ENCODE measurements around the gene NETO2. TPM values are rescaled to one million over a fixed set of nuclear protein-coding genes. Genes with fewer than 3 reads are reported as not detected.
A peak's percentile ranks its signal among the peaks of the same experiment; 100 is the strongest.

NETO2 gene
- polyA plus RNA-seq, 1 donor from 2014 or later: 101 TPM

DNA sequence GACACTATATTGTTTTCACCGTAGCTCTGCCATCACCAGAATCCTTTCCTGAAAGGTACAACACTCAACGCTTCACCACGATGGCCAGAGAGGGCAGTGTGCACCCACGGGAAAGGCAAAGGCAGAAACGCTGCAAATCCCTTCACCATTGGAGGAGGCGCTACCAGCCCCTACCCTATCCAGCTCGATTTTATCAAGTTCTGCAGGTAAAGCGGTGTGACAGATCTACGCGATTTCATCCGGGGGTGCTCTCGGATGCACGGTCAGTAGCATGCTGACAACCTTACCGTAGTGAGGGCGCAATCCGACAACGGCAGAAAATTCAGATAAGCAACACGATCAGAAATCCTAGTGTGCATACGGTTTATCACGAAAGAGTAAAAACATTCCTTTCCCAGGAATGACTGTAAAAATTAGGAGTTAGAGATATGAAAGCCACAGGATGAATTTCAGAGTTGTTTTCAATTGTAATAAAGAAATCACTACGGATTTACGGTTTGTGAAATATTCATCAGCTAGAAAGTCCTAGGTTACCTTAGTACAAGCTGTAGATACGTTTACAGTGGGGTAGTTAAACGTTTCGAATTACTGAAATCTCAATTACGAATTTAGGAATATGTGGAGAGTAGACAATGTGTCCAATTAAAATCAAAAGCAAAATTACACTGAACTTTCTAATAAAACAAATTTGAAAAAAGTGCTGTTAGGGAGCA lies 1.8 kb downstream of the NETO2 start:
- no peaks in the 10 kb centered on the region for H3K36me3 ChIP-seq (ENCODE audit: insufficient read depth, low read length)
- H3K9me3 ChIP-seq (ENCODE audit: low read length): no peaks in the 10 kb centered on the region
- H2AFZ ChIP-seq (ENCODE audit: low read depth, low read length): no peak overlapping the region
- no peaks in the 10 kb centered on the region for H3K27me3 ChIP-seq (ENCODE audit: insufficient read depth, low read depth, low read length)
- no peaks in the 10 kb centered on the region for H3K9me2 ChIP-seq (ENCODE audit: insufficient read depth, low read length)
- peaks cover 37% of the 10 kb centered on the region for H3K79me2 ChIP-seq (replicated peaks; ENCODE audit: insufficient read depth, low read length)
- H3K27ac ChIP-seq (ENCODE audit: low read length): peak overlapping the region; percentile 69
- no peaks in the 10 kb centered on the region for H4K20me1 ChIP-seq (ENCODE audit: insufficient read depth)
- peak overlapping the region; percentile 75 for H3K4me3 ChIP-seq (ENCODE audit: low read length)
- TF ChIP-seq EP300 (conservative IDR thresholded peaks at IDR 0.05; ENCODE audit: poor library complexity, severe bottlenecking) (peak; percentile 36), POLR2AphosphoS5 (IDR thresholded peaks at IDR 0.05) (peak; percentile 66), SMC3 (conservative IDR thresholded peaks at IDR 0.05; ENCODE audit: poor library complexity) (peak; percentile 88), MXI1 (conservative IDR thresholded peaks at IDR 0.05; ENCODE audit: poor library complexity, severe bottlenecking) (peak; percentile 68), EZH2 (IDR thresholded peaks at IDR 0.05; ENCODE audit: borderline replicate concordance, insufficient read depth, low read length, poor library complexity, severe bottlenecking) (no peak), RAD21 (conservative IDR thresholded peaks at IDR 0.05) (peak; percentile 98), TAF1 (IDR thresholded peaks at IDR 0.05; ENCODE audit: low read depth) (no peak)
- TF ChIP-seq, protein P1, sequence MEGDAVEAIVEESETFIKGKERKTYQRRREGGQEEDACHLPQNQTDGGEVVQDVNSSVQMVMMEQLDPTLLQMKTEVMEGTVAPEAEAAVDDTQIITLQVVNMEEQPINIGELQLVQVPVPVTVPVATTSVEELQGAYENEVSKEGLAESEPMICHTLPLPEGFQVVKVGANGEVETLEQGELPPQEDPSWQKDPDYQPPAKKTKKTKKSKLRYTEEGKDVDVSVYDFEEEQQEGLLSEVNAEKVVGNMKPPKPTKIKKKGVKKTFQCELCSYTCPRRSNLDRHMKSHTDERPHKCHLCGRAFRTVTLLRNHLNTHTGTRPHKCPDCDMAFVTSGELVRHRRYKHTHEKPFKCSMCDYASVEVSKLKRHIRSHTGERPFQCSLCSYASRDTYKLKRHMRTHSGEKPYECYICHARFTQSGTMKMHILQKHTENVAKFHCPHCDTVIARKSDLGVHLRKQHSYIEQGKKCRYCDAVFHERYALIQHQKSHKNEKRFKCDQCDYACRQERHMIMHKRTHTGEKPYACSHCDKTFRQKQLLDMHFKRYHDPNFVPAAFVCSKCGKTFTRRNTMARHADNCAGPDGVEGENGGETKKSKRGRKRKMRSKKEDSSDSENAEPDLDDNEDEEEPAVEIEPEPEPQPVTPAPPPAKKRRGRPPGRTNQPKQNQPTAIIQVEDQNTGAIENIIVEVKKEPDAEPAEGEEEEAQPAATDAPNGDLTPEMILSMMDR (IDR thresholded peaks at IDR 0.05; ENCODE audit: poor library complexity, severe bottlenecking): peak; percentile 99
- TF ChIP-seq, protein P2, sequence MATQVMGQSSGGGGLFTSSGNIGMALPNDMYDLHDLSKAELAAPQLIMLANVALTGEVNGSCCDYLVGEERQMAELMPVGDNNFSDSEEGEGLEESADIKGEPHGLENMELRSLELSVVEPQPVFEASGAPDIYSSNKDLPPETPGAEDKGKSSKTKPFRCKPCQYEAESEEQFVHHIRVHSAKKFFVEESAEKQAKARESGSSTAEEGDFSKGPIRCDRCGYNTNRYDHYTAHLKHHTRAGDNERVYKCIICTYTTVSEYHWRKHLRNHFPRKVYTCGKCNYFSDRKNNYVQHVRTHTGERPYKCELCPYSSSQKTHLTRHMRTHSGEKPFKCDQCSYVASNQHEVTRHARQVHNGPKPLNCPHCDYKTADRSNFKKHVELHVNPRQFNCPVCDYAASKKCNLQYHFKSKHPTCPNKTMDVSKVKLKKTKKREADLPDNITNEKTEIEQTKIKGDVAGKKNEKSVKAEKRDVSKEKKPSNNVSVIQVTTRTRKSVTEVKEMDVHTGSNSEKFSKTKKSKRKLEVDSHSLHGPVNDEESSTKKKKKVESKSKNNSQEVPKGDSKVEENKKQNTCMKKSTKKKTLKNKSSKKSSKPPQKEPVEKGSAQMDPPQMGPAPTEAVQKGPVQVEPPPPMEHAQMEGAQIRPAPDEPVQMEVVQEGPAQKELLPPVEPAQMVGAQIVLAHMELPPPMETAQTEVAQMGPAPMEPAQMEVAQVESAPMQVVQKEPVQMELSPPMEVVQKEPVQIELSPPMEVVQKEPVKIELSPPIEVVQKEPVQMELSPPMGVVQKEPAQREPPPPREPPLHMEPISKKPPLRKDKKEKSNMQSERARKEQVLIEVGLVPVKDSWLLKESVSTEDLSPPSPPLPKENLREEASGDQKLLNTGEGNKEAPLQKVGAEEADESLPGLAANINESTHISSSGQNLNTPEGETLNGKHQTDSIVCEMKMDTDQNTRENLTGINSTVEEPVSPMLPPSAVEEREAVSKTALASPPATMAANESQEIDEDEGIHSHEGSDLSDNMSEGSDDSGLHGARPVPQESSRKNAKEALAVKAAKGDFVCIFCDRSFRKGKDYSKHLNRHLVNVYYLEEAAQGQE (IDR thresholded peaks at IDR 0.05; ENCODE audit: borderline replicate concordance): peak; percentile 71
- no peaks in the 10 kb centered on the region for H3F3A ChIP-seq (ENCODE audit: insufficient read depth, low read length, poor library complexity, severe bottlenecking)
- peak overlapping the region; percentile 78 for H3K9ac ChIP-seq (ENCODE audit: low read length)
- H3K4me2 ChIP-seq (ENCODE audit: low read length): peak overlapping the region; percentile 93

DNA sequence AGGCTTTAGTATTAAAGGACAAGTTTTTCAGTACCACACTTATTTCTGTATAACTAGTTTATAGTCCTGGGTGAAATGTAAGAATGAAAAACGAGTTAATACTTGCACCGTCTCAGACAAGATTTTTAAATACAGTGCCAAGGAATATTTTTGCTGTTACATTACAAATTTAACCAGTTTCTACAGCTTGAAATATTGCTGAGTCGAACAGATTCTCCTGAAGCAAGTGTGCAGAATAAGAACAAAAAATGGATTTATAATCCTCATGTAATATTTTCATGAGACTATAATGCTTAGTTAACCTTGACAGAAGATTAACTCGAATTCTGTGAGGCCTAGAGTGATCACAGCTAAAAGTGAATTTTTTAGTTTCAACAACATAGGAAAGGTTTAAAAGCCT lies 3.1 kb downstream of the NETO2 start:
- Histone ChIP-seq H3K4me2 (ENCODE audit: low read length) (peak overlapping the region; percentile 90), H3K27ac (ENCODE audit: low read length) (no peak overlapping the region), H3F3A (ENCODE audit: insufficient read depth, low read length, poor library complexity, severe bottlenecking) (no peaks in the 10 kb centered on the region), H3K9ac (ENCODE audit: low read length) (no peak overlapping the region), H3K36me3 (ENCODE audit: insufficient read depth, low read length) (no peaks in the 10 kb centered on the region), H4K20me1 (ENCODE audit: insufficient read depth) (no peaks in the 10 kb centered on the region), H3K4me3 (ENCODE audit: low read length) (peak overlapping the region; percentile 75), H3K9me2 (ENCODE audit: insufficient read depth, low read length) (no peaks in the 10 kb centered on the region), H2AFZ (ENCODE audit: low read depth, low read length) (no peak overlapping the region), H3K9me3 (ENCODE audit: low read length) (no peaks in the 10 kb centered on the region), H3K27me3 (ENCODE audit: insufficient read depth, low read depth, low read length) (no peaks in the 10 kb centered on the region), H3K79me2 (replicated peaks; ENCODE audit: insufficient read depth, low read length) (peaks cover 49% of the 10 kb centered on the region)
- TF ChIP-seq POLR2AphosphoS5 (IDR thresholded peaks at IDR 0.05) (no peak), TAF1 (IDR thresholded peaks at IDR 0.05; ENCODE audit: low read depth) (no peak), EP300 (conservative IDR thresholded peaks at IDR 0.05; ENCODE audit: poor library complexity, severe bottlenecking) (no peak), EZH2 (IDR thresholded peaks at IDR 0.05; ENCODE audit: borderline replicate concordance, insufficient read depth, low read length, poor library complexity, severe bottlenecking) (no peak), RAD21 (conservative IDR thresholded peaks at IDR 0.05) (no peak), MXI1 (conservative IDR thresholded peaks at IDR 0.05; ENCODE audit: poor library complexity, severe bottlenecking) (no peak), SMC3 (conservative IDR thresholded peaks at IDR 0.05; ENCODE audit: poor library complexity) (no peak)
- TF ChIP-seq, protein P1 (IDR thresholded peaks at IDR 0.05; ENCODE audit: poor library complexity, severe bottlenecking): no peak
- TF ChIP-seq, protein P2 (IDR thresholded peaks at IDR 0.05; ENCODE audit: borderline replicate concordance): no peak

Data from neural cell (in vitro differentiated cells).